ENCODE results near the gene HPCAL1. TPM values are rescaled to one million over a fixed set of nuclear protein-coding genes. Genes with fewer than 3 reads are reported as not detected.

The HPCAL1 gene
- total and polyA plus RNA-seq, 2 of the 4 experiments (the other 2 are of a cell fraction): 8.2 to 33.7 TPM

GRCh38 chr2:10375570-10376281 is 73.0 kb downstream of the HPCAL1 start:
- no CpG with 5 or more reads among the region's 9 CpGs for WGBS, 2 experiments (ENCODE audit: extremely low coverage in 2 of 2, insufficient read length in 1 of 2)
- no peak for ATAC-seq (ENCODE audit: low read depth)
- no peak overlapping the region for H3K14ac ChIP-seq (replicated peaks; ENCODE audit: low read depth, low read length)
- no peak overlapping the region for H2AFZ ChIP-seq (replicated peaks; ENCODE audit: low read length, poor library complexity)
- H2BK5ac ChIP-seq (ENCODE audit: low read depth, low read length, poor library complexity, severe bottlenecking): no peak overlapping the region
- H4K5ac ChIP-seq (ENCODE audit: low read depth, low read length): no peak overlapping the region
- no peaks in the 10 kb centered on the region for H3K27me3 ChIP-seq (ENCODE audit: control insufficient read depth, insufficient read depth, low read length)
- no peak overlapping the region for H3K27ac ChIP-seq (ENCODE audit: insufficient read depth, low read length)
- DNase-seq: no peak
- in situ Hi-C loops (cut with MboI; ENCODE audit: low sequenced_read_pairs) (no loop called here), dilution Hi-C loops (cut with HindIII; ENCODE audit: low sequenced_read_pairs, unreplicated experiment) (no loop called here), intact Hi-C loops (cut with micrococcal nuclease) (no loop called here)
- H3K4me3 ChIP-seq (ENCODE audit: insufficient read depth, low read depth, low read length): no peak overlapping the region
- H4K91ac ChIP-seq (ENCODE audit: insufficient read depth, low read depth, low read length): no peak overlapping the region
- H2BK15ac ChIP-seq (ENCODE audit: low read depth, low read length): no peak overlapping the region
- H2BK20ac ChIP-seq (ENCODE audit: low read depth, low read length): no peak overlapping the region
- no peak for TF ChIP-seq SMC3 (IDR thresholded peaks at IDR 0.05; ENCODE audit: low read depth, low read length)
- H3K56ac ChIP-seq (ENCODE audit: extremely low read depth, insufficient read depth, low read length): no peak overlapping the region
- H3K4me1 ChIP-seq (ENCODE audit: control insufficient read depth, insufficient read depth, low read length): peaks cover 4% of the 10 kb centered on the region; the same call in 1 of the 2 replicates
- no peak overlapping the region for H3K23ac ChIP-seq (ENCODE audit: low read depth, low read length)
- no peaks in the 10 kb centered on the region for H3K9me3 ChIP-seq (ENCODE audit: control insufficient read depth, insufficient read depth, low read length)
- no TSS peak for BruUV-seq (replicated peaks)
- no peak overlapping the region for H2BK120ac ChIP-seq (ENCODE audit: low read depth, low read length)
- no peak overlapping the region for H3K9ac ChIP-seq (ENCODE audit: low read depth, low read length)
- CTCF ChIA-PET: no interaction called here
- POLR2A ChIA-PET (ENCODE audit: unreplicated experiment): no interaction called here
- no peak overlapping the region for H3K4me2 ChIP-seq (ENCODE audit: low read depth, low read length)
- H3K9me1 ChIP-seq (ENCODE audit: insufficient read depth, low read length): no peaks in the 10 kb centered on the region
- no peak overlapping the region for H3K4ac ChIP-seq (ENCODE audit: low read depth, low read length)
- no peak overlapping the region for H2AK9ac ChIP-seq (replicated peaks; ENCODE audit: low read depth, low read length, poor library complexity)
- H3K79me1 ChIP-seq (ENCODE audit: low read depth in 1 of 2, low read length in 2 of 2): peaks cover 2 to 15% of the 10 kb centered on the region in 2 experiments; a peak in 1 of 4 replicates
- H2AK5ac ChIP-seq (ENCODE audit: low read depth, low read length): no peak overlapping the region
- no peak overlapping the region for H3K18ac ChIP-seq (ENCODE audit: low read depth, low read length)
- peaks cover 20% of the 10 kb centered on the region for H4K20me1 ChIP-seq (ENCODE audit: insufficient read depth, low read length)
- H3K36me3 ChIP-seq (ENCODE audit: control insufficient read depth, insufficient read depth, low read length): no peaks in the 10 kb centered on the region; the same call in 1 of the 2 replicates
- H4K8ac ChIP-seq (ENCODE audit: low read depth in 2 of 2, low read length in 2 of 2): no peak overlapping the region
